PFSK-1 (cell line): Measurements from ENCODE around the gene FMO2.

ENCODE experiments used
- FOXP2 ChIP-seq: optimal IDR thresholded peaks from 2 replicates; pipeline ENCODE3; 2011; ENCODE audit warnings: borderline replicate concordance, control low read depth, inconsistent platforms; ENCODE audit not compliant: insufficient read depth; ENCODE audit errors: extremely low read length, extremely low read depth
- POLR2AphosphoS5 ChIP-seq: IDR thresholded peaks from 2 replicates; pipeline ENCODE4 v1.6.1; 2012; ENCODE audit warnings: low read depth, mild to moderate bottlenecking, control low read depth, low read length, moderate library complexity
- SIN3A ChIP-seq: IDR thresholded peaks from 2 replicates; pipeline ENCODE4 v1.6.1; 2012; ENCODE audit warnings: mild to moderate bottlenecking, low read length, moderate library complexity, borderline replicate concordance; ENCODE audit not compliant: insufficient read depth
- TAF1 ChIP-seq: IDR thresholded peaks from 2 replicates; pipeline ENCODE4 v1.6.1; 2012; ENCODE audit warnings: low read length, control low read depth, borderline replicate concordance; ENCODE audit not compliant: insufficient read depth
- TF ChIP-seq, protein P1 (sequence below), 2 experiments: IDR thresholded peaks; 2 replicates each; pipeline versions ENCODE4 v1.6.1 to v1.8.0; 2011 to 2012; ENCODE audit warnings: low read depth in 2 of 2, low read length in 2 of 2, control low read depth in 1 of 2, inconsistent platforms in 1 of 2, mild to moderate bottlenecking in 1 of 2, moderate library complexity in 1 of 2; ENCODE audit not compliant: insufficient read depth in 1 of 2

DNA sequence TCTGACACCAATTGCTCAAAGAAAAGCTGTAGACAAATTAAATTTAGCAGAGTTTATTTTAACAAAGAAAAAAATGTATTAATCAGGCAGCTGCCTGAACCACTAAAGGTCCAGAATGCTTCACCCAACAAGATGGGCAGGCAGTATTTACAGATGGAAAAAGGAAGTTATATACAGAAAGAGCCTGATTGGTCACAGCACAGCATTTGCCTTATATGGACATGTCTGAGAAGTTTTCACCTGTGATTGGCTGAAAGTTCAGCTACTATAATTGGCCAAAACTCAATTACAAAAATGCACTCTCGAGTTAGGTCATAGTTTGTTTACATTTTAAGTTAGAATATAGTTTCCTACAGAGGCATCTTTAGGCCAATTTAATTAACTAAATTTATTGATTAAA, 48.1 kb downstream of the FMO2 start:
- TF ChIP-seq, protein P1, sequence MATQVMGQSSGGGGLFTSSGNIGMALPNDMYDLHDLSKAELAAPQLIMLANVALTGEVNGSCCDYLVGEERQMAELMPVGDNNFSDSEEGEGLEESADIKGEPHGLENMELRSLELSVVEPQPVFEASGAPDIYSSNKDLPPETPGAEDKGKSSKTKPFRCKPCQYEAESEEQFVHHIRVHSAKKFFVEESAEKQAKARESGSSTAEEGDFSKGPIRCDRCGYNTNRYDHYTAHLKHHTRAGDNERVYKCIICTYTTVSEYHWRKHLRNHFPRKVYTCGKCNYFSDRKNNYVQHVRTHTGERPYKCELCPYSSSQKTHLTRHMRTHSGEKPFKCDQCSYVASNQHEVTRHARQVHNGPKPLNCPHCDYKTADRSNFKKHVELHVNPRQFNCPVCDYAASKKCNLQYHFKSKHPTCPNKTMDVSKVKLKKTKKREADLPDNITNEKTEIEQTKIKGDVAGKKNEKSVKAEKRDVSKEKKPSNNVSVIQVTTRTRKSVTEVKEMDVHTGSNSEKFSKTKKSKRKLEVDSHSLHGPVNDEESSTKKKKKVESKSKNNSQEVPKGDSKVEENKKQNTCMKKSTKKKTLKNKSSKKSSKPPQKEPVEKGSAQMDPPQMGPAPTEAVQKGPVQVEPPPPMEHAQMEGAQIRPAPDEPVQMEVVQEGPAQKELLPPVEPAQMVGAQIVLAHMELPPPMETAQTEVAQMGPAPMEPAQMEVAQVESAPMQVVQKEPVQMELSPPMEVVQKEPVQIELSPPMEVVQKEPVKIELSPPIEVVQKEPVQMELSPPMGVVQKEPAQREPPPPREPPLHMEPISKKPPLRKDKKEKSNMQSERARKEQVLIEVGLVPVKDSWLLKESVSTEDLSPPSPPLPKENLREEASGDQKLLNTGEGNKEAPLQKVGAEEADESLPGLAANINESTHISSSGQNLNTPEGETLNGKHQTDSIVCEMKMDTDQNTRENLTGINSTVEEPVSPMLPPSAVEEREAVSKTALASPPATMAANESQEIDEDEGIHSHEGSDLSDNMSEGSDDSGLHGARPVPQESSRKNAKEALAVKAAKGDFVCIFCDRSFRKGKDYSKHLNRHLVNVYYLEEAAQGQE (IDR thresholded peaks at IDR 0.05; ENCODE audit: insufficient read depth in 1 of 2, low read depth in 2 of 2, low read length in 2 of 2), result no peak
- TF ChIP-seq TAF1 (no peak), POLR2AphosphoS5 (no peak), SIN3A (no peak), FOXP2 (no peak)
